ENCODE data around the gene TMEM114.

GRCh38 chr16:8554881-8555280 is 35.4 kb downstream of the TMEM114 start:
- no peak for TF ChIP-seq POLR2A (IDR thresholded peaks at IDR 0.05)
- TF ChIP-seq, protein P1, sequence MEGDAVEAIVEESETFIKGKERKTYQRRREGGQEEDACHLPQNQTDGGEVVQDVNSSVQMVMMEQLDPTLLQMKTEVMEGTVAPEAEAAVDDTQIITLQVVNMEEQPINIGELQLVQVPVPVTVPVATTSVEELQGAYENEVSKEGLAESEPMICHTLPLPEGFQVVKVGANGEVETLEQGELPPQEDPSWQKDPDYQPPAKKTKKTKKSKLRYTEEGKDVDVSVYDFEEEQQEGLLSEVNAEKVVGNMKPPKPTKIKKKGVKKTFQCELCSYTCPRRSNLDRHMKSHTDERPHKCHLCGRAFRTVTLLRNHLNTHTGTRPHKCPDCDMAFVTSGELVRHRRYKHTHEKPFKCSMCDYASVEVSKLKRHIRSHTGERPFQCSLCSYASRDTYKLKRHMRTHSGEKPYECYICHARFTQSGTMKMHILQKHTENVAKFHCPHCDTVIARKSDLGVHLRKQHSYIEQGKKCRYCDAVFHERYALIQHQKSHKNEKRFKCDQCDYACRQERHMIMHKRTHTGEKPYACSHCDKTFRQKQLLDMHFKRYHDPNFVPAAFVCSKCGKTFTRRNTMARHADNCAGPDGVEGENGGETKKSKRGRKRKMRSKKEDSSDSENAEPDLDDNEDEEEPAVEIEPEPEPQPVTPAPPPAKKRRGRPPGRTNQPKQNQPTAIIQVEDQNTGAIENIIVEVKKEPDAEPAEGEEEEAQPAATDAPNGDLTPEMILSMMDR (IDR thresholded peaks at IDR 0.05) = no peak

Data from thyroid gland (tissue), 4 donors.